ENCODE data around the gene RPL14.

DNA sequence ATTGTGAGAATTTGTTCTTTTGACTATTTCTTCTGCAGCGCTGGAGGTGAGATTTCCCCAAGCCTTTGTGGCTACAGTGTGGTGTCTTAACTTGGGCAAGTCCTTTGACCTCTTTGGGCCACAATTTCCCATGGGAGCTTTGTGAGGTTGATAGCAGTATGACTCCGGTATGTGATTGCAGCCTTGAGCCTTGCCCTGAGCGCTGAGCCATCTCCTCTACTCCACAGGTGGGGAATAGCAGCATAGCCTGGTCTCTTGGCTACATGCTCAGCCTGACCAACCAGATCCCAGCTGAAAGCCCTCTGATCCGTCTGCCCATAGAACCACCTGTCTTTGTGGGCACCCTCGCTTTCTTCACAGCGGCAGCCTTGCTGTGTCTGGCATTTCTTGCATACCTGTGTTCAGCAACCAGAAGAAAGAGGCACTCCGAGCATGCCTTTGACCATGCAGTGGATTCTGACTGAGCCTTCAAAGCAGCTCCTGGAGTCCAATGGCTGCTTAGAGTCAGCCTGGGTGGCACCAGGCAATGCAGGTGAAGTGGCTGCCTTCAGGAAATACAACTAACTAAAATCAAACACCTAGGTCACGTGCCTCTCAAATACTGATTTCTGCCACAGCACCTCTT lies 30.0 kb upstream of the RPL14 start:
- TF ChIP-seq, protein P1, sequence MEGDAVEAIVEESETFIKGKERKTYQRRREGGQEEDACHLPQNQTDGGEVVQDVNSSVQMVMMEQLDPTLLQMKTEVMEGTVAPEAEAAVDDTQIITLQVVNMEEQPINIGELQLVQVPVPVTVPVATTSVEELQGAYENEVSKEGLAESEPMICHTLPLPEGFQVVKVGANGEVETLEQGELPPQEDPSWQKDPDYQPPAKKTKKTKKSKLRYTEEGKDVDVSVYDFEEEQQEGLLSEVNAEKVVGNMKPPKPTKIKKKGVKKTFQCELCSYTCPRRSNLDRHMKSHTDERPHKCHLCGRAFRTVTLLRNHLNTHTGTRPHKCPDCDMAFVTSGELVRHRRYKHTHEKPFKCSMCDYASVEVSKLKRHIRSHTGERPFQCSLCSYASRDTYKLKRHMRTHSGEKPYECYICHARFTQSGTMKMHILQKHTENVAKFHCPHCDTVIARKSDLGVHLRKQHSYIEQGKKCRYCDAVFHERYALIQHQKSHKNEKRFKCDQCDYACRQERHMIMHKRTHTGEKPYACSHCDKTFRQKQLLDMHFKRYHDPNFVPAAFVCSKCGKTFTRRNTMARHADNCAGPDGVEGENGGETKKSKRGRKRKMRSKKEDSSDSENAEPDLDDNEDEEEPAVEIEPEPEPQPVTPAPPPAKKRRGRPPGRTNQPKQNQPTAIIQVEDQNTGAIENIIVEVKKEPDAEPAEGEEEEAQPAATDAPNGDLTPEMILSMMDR (IDR thresholded peaks at IDR 0.05): no peak
- no peak for TF ChIP-seq RFX5 (IDR thresholded peaks at IDR 0.05; ENCODE audit: low read length)
- no peak for TF ChIP-seq GABPA (IDR thresholded peaks at IDR 0.05; ENCODE audit: low read depth)
- TF ChIP-seq, protein P2, sequence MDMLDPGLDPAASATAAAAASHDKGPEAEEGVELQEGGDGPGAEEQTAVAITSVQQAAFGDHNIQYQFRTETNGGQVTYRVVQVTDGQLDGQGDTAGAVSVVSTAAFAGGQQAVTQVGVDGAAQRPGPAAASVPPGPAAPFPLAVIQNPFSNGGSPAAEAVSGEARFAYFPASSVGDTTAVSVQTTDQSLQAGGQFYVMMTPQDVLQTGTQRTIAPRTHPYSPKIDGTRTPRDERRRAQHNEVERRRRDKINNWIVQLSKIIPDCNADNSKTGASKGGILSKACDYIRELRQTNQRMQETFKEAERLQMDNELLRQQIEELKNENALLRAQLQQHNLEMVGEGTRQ (IDR thresholded peaks at IDR 0.05; ENCODE audit: borderline replicate concordance, low read depth, low read length): no peak
